HG03457 (cell line): ENCODE data around the gene KLHL42.
"Not testable (repeated sequence)": the region's sequence is repeated elsewhere in the genome, so short reads cannot be mapped to it uniquely, and the experiment has no call there.

Source experiments
- ATAC-seq: cut with Tn5 transposase; IDR thresholded peaks from one replicate; pipeline ENCODE4 v1.9.1; 2021; ENCODE audit warnings: moderate number of reproducible peaks; ENCODE audit not compliant: unreplicated experiment

The KLHL42 gene

GRCh38 chr12:27779920-27780611, at the start of gene KLHL42, which contains the start of gene MANSC4:
KLHL42 (plus strand) TSS chr12:27780233; CDS start chr12:27780331, 98 bp downstream.
MANSC4 (minus strand) TSS chr12:27780236; CDS start chr12:27771276, 8,960 bp downstream.
- ATAC-seq: peak; percentile 65

GRCh38 chr12:27732281-27732680, 47.8 kb upstream of the KLHL42 start:
- no peak for ATAC-seq

GRCh38 chr12:27733052-27733656, 46.9 kb upstream of the KLHL42 start:
- ATAC-seq: no peak

GRCh38 chr12:27733791-27734190, 46.2 kb upstream of the KLHL42 start:
- no peak for ATAC-seq

- ATAC-seq: not testable (repeated sequence)
These were observed 45.7 kb upstream of the KLHL42 start for GRCh38 chr12:27734321-27734720.

- ATAC-seq: no peak
These were observed 36.4 kb upstream of the KLHL42 start for GRCh38 chr12:27743601-27744000.

- ATAC-seq: not testable (repeated sequence)
These were observed 34.3 kb upstream of the KLHL42 start for GRCh38 chr12:27745734-27746133.

GRCh38 chr12:27747111-27747820, 32.8 kb upstream of the KLHL42 start:
- ATAC-seq: no peak

- ATAC-seq: no peak
These were observed 28.5 kb upstream of the KLHL42 start for GRCh38 chr12:27751386-27752047.

GRCh38 chr12:27754795-27755194, 25.2 kb upstream of the KLHL42 start:
- ATAC-seq: no peak

- ATAC-seq: no peak
These were observed 23.3 kb upstream of the KLHL42 start for GRCh38 chr12:27756670-27757195.

GRCh38 chr12:27762757-27763156, 17.3 kb upstream of the KLHL42 start:
- ATAC-seq: no peak

GRCh38 chr12:27766587-27766986, 13.4 kb upstream of the KLHL42 start:
- no peak for ATAC-seq

- no peak for ATAC-seq
These were observed 10.8 kb upstream of the KLHL42 start for GRCh38 chr12:27769142-27769673.

- ATAC-seq: no peak
These were observed 8.3 kb upstream of the KLHL42 start for GRCh38 chr12:27771481-27772327.

- ATAC-seq: no peak
These were observed 7.5 kb upstream of the KLHL42 start for GRCh38 chr12:27772328-27773049.

- no peak for ATAC-seq
These were observed 2.9 kb upstream of the KLHL42 start for GRCh38 chr12:27777141-27777540.

- no peak for ATAC-seq
These were observed 1.8 kb upstream of the KLHL42 start for GRCh38 chr12:27778206-27778605.

GRCh38 chr12:27779416-27779919, 565 bp upstream of the KLHL42 start:
- ATAC-seq: peak; percentile 15
